Measurements from ENCODE around the gene SNX1.
"Not testable (repeated sequence)": the region's sequence is repeated elsewhere in the genome, so short reads cannot be mapped to it uniquely, and the experiment has no call there.

SNX1 gene

GRCh38 chr15:64072812-64073211, 23.0 kb upstream of the SNX1 start:
- DNase-seq (ENCODE audit: low read depth in 2 of 2, low spot score in 1 of 2), result no peak

- not testable (repeated sequence) for DNase-seq (ENCODE audit: low read depth in 2 of 2, low spot score in 1 of 2)
Measured at GRCh38 chr15:64073496-64073895, 22.3 kb upstream of the SNX1 start.

- DNase-seq (ENCODE audit: low read depth in 2 of 2, low spot score in 1 of 2), result no peak
Measured at GRCh38 chr15:64082757-64083156, 13.0 kb upstream of the SNX1 start.

GRCh38 chr15:64089543-64090280, 6.1 kb upstream of the SNX1 start:
- DNase-seq (ENCODE audit: low read depth in 2 of 2, low spot score in 1 of 2), result no peak

- no peak for DNase-seq (ENCODE audit: low read depth in 2 of 2, low spot score in 1 of 2)
Measured at GRCh38 chr15:64090527-64090926, 5.3 kb upstream of the SNX1 start.

- no peak for DNase-seq (ENCODE audit: low read depth in 2 of 2, low spot score in 1 of 2)
Measured at GRCh38 chr15:64092075-64092820, 3.5 kb upstream of the SNX1 start.

GRCh38 chr15:64092864-64093626, 2.7 kb upstream of the SNX1 start:
- DNase-seq (ENCODE audit: low read depth in 2 of 2, low spot score in 1 of 2), result no peak

- peak; percentile 73 to 83 for DNase-seq (ENCODE audit: low read depth in 2 of 2, low spot score in 1 of 2)
Measured at GRCh38 chr15:64093627-64094417, 2.0 kb upstream of the SNX1 start, which contains the start of gene CIAO2A. Gene CIAO2A (minus strand): TSS chr15:64093838. CDS start chr15:64093768, 70 bp downstream.

GRCh38 chr15:64095431-64095794, 369 bp upstream of the SNX1 start:
- no peak for DNase-seq (ENCODE audit: low read depth in 2 of 2, low spot score in 1 of 2)

GRCh38 chr15:64096668-64097384, 1.0 kb downstream of the SNX1 start:
- no peak for DNase-seq (ENCODE audit: low read depth in 2 of 2, low spot score in 1 of 2)

- no peak for DNase-seq (ENCODE audit: low read depth in 2 of 2, low spot score in 1 of 2)
Measured at GRCh38 chr15:64099379-64099778, 3.6 kb downstream of the SNX1 start.

- DNase-seq (ENCODE audit: low read depth in 2 of 2, low spot score in 1 of 2), result no peak
Measured at GRCh38 chr15:64100958-64101357, 5.2 kb downstream of the SNX1 start.

- no peak for DNase-seq (ENCODE audit: low read depth in 2 of 2, low spot score in 1 of 2)
Measured at GRCh38 chr15:64102497-64102896, 6.7 kb downstream of the SNX1 start.

GRCh38 chr15:64105113-64105704, 9.4 kb downstream of the SNX1 start:
- DNase-seq (ENCODE audit: low read depth in 2 of 2, low spot score in 1 of 2), result no peak

- no peak for DNase-seq (ENCODE audit: low read depth in 2 of 2, low spot score in 1 of 2)
Measured at GRCh38 chr15:64107337-64107736, 11.6 kb downstream of the SNX1 start.

GRCh38 chr15:64110108-64110701, 14.4 kb downstream of the SNX1 start:
- DNase-seq (ENCODE audit: low read depth in 2 of 2, low spot score in 1 of 2), result not testable (repeated sequence)

- DNase-seq (ENCODE audit: low read depth in 2 of 2, low spot score in 1 of 2), result no peak
Measured at GRCh38 chr15:64110950-64111678, 15.3 kb downstream of the SNX1 start.

GRCh38 chr15:64111679-64112050, 15.9 kb downstream of the SNX1 start:
- DNase-seq (ENCODE audit: low read depth in 2 of 2, low spot score in 1 of 2), result no peak
